ENCODE measurements around the gene CA5A.
"Not testable (repeated sequence)": the region's sequence is repeated elsewhere in the genome, so short reads cannot be mapped to it uniquely, and the experiment has no call there.

CA5A gene

GRCh38 chr16:87870418-87871291 lies 65.7 kb downstream of the CA5A start:
- not testable (repeated sequence) for DNase-seq (ENCODE audit: low read depth in 2 of 3, low spot score in 1 of 3)

GRCh38 chr16:87869879-87870417 lies 66.4 kb downstream of the CA5A start:
- DNase-seq (ENCODE audit: low read depth in 2 of 3, low spot score in 1 of 3) = not testable (repeated sequence)

DNA sequence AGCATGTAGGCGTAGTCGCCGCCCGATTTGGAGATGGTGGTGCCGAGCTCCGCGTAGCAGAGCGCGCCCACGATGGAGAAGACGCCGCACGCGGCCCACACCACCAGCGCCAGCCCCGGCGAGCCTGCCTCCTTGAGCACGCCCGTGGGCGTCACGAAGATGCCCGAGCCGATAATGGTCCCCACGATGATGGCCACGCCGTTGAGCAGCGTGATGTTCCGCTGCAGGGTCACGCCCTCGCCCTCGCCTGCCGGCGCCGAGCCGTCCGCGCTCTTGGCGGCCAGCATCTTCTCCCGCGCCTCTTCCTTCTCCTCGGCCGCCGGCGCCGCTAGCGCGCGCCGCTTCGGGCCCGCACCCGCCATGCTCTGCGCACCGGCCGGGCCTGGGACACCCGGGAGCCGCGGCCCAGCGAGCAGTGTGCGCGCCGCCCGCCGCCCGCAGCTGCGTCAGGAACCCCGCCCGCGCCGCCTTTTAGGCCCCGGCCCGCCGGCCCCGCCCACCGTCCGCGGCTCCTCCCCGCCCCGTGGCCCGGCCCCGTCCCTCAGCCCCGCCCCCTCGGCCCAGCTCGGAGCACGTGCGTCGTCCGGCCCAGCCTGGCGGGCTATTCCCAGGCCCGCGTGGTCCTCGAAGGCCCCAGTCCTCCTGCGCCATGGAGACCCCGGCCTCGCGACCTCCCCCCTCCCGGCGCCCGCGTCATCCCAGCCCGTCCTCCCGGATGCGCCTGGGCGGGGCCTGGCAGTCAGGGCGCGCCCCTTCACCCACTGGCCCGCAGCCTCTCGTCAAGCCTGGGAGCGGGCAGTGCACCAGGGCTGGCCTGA lies 67.1 kb downstream of the CA5A start, which contains the start of gene SLC7A5:
Gene SLC7A5, minus strand, starts transcription at position 447 of the 818 bp plus-strand sequence. Its CDS starts 85 bp downstream, at position 362.
- peak; percentile 82 to 91 (median 87) for DNase-seq (ENCODE audit: low read depth in 2 of 3, low spot score in 1 of 3)

GRCh38 chr16:87868254-87869029 lies 67.9 kb downstream of the CA5A start:
- peak; percentile 62 to 71 (median 64) for DNase-seq (ENCODE audit: low read depth in 2 of 3, low spot score in 1 of 3)

DNA sequence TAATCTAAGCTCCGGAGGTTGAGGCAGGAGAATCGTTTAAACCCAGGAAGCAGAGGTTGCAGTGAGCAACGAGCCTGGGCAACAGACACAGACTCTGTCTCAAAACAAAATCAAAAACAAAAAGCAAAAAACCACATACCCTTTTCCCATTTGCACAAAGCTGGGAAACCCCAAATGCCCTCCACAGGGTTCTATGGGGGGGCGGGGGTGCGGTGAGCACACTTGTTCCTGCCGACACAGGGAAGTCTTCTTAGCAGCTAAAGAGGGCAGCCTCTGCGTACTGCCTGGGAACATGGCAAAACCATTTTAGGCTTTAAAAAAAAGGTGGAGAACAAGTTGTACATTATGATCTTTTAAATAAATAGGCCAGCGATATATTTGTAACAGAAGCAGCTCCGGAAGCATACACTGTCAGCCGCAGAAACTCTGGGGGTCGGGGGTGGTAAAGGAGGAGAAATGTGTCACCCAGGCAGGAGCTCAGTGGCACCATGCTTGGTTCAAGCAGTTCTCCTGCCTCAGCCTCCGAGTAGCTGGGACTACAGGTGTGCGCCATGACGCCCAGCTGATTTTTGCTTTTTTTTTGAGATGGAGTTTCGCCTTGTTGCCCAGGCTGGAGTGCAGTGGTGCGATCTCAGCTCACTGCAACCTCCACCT lies 70.3 kb downstream of the CA5A start:
- DNase-seq (ENCODE audit: low read depth in 2 of 3, low spot score in 1 of 3) = not testable (repeated sequence)

DNA sequence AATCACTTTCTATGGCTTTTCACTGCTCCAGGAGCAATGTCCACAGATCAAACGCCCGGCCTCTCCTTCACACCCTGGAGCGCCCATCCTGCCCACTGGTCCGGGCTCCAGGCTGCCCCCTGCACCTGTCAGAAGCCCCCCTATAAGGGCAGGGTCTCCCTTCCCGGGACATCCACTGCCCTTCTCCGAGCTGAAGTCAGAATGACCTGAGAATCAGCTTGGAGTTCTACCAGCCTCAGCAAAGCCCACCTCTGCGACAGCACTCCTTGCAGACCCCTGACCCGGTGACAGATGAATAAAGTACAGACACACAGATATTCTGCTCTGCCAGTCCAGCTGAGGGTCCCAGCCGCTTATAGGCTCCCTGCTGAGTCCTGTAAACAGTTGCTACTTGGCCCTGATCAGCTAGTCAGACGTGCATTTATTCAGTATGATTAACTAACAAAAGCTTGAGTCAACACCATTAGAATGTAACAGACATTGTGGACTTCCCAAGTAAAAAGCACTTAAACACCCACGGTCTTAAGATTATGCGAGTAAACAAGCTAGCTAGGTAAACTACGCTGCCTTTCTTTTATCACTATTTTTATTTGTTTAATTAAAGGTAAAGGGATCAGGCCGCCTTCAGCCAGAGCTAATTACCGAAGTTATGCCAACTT lies 71.9 kb downstream of the CA5A start:
- no peak for DNase-seq (ENCODE audit: low read depth in 2 of 3, low spot score in 1 of 3)

DNA sequence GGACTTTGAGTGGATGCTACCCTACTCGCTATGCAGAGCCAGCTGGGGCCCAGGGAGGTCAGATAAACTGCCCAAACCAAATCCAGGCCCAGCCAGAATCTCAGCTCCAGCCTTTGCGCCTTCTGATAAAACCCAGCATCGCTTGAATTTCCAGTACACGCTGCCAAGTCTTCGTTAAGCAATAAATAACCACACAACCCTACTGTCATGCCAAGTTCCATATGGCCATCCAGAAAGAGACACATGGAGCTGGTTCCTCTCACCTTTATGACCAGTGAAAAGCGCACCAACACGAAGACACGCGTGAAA lies 73.0 kb downstream of the CA5A start:
- DNase-seq (ENCODE audit: low read depth in 2 of 3, low spot score in 1 of 3) = not testable (repeated sequence)

DNA sequence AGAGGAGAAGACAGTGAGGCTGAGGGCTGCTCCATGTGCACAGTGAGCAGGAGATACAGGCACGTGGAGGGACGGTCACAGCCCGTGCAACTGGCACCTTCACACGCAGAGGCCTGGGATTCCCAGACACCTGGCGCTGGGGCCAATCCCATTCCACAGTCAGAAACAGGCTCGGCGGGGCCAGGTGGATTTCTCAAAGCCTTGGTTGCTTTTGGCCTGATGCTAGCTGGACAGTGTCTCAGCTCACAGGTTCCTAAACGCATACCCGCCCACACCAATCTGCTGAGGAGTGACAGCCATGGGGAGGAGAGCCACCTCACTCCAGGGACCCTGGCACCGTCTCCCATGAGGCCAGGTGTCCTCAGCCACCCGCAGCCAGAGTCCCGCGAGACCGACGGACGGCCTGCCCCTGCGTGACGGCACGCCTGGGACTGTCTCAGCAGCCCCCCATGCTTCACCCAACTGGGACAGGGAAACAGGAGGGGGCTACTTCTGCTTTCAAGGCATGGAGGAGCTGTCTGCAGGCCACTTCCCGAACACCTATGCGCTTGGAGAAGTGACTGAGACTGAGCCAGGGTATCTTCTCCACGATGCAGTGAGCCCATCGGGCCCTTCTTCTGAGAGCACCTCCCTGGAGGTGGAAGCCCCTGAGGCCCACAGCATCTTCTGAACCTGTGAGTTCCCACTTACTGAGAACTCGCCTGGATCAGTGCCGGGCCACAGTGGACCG lies 73.6 kb downstream of the CA5A start:
- DNase-seq (ENCODE audit: low read depth in 2 of 3, low spot score in 1 of 3) = not testable (repeated sequence)

GRCh38 chr16:87861300-87862099 lies 74.8 kb downstream of the CA5A start:
- DNase-seq (ENCODE audit: low read depth in 2 of 3, low spot score in 1 of 3) = not testable (repeated sequence)

- DNase-seq (ENCODE audit: low read depth in 2 of 3, low spot score in 1 of 3) = no peak
Observed at GRCh38 chr16:87860553-87861299, 75.6 kb downstream of the CA5A start.

GRCh38 chr16:87858151-87858993 lies 78.0 kb downstream of the CA5A start:
- DNase-seq (ENCODE audit: low read depth in 2 of 3, low spot score in 1 of 3) = not testable (repeated sequence)

DNA sequence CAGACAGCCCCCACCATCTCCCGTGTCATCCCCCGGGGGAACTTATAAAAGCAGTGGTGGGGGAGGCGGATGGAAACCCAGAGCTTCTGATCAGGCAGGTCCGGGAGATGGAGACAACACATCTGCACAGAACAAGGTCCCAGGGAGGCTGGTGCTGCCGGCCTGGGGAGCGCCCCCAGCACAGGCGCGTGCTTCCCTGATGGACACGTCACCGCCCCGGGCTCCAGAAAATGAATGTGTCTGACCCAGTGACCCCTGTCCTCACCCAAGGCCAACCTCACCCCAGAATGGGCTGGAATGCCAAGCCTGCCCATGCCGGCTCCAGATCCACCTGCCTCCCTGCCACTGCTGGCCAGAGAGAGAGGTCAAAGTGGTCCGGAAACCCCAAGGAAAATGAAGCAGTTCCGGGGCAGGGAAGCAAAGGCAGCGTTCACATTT lies 79.5 kb downstream of the CA5A start:
- no peak for DNase-seq (ENCODE audit: low read depth in 2 of 3, low spot score in 1 of 3)

DNA sequence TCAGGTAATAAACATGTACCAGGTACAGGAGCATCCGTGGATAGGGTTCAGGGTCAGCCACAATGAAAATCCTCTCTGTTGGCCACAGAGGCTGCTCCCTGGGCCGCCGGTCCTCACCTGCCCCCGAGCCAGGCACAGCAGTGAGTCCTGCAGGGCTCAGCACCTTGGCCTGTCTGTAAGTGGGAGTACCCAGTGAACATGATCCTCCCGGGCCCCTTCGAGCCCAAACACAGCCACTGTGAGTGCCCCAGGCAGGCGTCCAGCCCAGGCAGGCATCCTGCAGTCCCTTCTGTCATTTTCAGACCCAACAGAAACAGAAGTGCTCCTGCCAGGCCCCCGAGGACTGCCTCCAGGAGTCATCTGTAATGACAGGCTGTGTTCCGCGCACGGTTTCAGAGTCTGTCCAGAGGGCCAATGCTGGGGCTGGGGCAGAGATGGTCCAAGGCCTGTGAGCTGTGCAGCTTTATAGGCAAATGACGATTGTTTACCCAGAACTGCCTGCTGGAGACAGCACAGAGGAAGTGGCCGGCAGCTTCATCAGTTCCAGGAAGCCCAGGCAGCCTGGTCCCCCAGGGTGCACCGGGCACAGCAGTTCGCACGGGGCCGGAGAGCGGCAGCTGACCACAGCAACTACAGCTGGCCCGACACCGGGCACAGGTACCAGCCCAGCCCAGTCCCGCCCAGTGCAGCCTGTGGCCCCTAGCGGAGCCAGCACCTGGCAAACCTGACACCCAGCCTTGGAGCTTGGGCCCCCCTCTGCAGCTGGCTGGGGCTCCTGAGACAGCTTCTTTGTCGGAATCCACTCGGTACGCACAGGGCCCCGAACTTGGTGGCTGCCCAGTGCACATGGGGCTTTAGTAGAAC lies 80.2 kb downstream of the CA5A start:
- no peak for DNase-seq (ENCODE audit: low read depth in 2 of 3, low spot score in 1 of 3)

DNA sequence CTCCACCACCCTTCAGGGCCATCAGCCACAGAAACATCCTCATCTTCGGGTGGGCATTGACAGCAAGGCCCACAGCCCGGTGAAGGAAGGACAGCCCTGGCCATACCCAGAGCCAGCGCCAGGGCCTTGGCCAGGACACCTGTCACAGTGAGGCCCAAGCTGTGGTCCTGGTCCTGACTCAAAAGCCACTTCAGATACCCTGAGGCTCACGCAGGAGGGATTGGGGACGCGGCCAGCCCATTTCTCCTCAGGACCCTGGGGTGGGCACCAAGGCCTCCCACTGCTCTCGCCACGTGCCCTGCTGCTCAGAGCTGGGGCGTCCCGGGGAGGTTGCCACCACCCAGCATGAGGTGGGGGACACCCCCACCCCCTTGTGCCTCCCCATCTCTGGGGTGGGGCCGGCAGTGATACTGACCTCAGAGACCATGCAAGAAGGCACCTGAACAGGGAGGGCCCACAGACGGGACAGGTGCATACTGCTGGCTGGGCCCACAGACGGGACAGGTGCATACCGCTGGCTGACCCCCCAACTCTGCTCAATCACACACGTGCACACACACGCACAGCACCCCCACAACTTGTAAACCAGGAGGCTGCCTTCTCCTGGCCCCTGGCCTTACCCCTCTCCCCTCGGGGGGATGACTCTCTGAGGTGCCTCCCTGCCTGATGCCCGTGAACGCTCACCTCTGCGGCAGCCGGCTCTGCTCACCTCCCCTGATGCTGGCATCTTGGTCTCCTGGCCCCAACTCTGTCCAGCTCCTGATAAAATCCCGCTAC lies 81.2 kb downstream of the CA5A start:
- no peak for DNase-seq (ENCODE audit: low read depth in 2 of 3, low spot score in 1 of 3)

Measured in stimulated activated CD4-positive, alpha-beta T cell treated with anti-CD3 and anti-CD28 coated beads, Interleukin-12 subunit alpha, Interleukin-12 subunit beta, amount 100 ng/mL, for 48 hours (primary cell).